Gastrocnemius medialis (tissue), 4 donors: ENCODE measurements around the gene GXYLT1. TPM values are rescaled to one million over a fixed set of nuclear protein-coding genes. Genes with fewer than 3 reads are reported as not detected.

Experiments used
- ATAC-seq, 2 donors: fragments of 150-250 bp; one replicate each; pipeline ENCODE4 v1.9.1; 2016
- DNase-seq, 2 donors: peaks; one replicate each; pipeline ENCODE4 v3.0.0-alpha.2; 2019
- H3K27ac ChIP-seq, 4 donors: fragments of 200-600 bp; sonication (generic); 1 replicate in 1 of 4; 2 replicates in 3 of 4; pipeline ENCODE4 v1.5.1; 2016 to 2018; ENCODE audit warnings: mild to moderate bottlenecking in 2 of 4, moderate library complexity in 1 of 4
- H3K27me3 ChIP-seq, 3 donors: fragments of 200-600 bp; sonication (generic) in 2 of 3; 1 replicate in 1 of 3; 2 replicates in 2 of 3; pipeline versions ENCODE4 v1.5.1 to v1.6.0; 2016 to 2019; ENCODE audit warnings: mild to moderate bottlenecking in 1 of 3, moderate library complexity in 1 of 3
- H3K36me3 ChIP-seq, 2 donors: fragments of 200-600 bp; sonication (generic) in 1 of 2; one replicate each; pipeline ENCODE4 v1.5.1; 2017 to 2018
- H3K4me1 ChIP-seq, 2 donors: fragments of 200-600 bp; sonication (generic) in 1 of 2; one replicate each; pipeline ENCODE4 v1.5.1; 2016 to 2017; ENCODE audit warnings: mild to moderate bottlenecking in 2 of 2
- H3K4me3 ChIP-seq, 4 donors: fragments of 200-600 bp; sonication (generic) in 3 of 4; 1 replicate in 1 of 4; 2 replicates in 3 of 4; pipeline ENCODE4 v1.5.1; 2016 to 2019; ENCODE audit warnings: mild to moderate bottlenecking in 2 of 4
- H3K9me3 ChIP-seq, 3 donors: fragments of 200-600 bp; sonication (generic) in 2 of 3; 1 replicate in 1 of 3; 2 replicates in 2 of 3; pipeline ENCODE4 v1.5.1; 2016 to 2019
- POLR2A ChIP-seq, 2 donors: fragments of 450-650 bp; IDR thresholded peaks; one replicate each; pipeline ENCODE4 v1.6.1; 2017; ENCODE audit warnings: antibody characterized with exemption in 2 of 2, mild to moderate bottlenecking in 2 of 2, moderate library complexity in 2 of 2
- in situ Hi-C, 4 donors: fragments of 200-750 bp; cut with MboI; loops; one replicate each; pipeline versions ENCODE4 v1.15.0 to v1.8.0; 2017; ENCODE audit warnings: low sequenced_read_pairs in 4 of 4
- intact Hi-C: fragments of 100-400 bp; cut with DNase I; formaldehyde crosslinking; loops from one replicate; pipeline ENCODE4 v1.15.1; 2023; ENCODE audit warnings: low total_unique reads
- total RNA-seq, 4 donors: library from RNA; depleted of rRNA; stranded (reverse); fragments of >200 nt; gene quantifications; one replicate each; pipeline versions ENCODE4 v1.1.0 to v1.2.3, GENCODE V29; 2016
- TF ChIP-seq, protein P1 (sequence below), 5 experiments: fragments of 450-650 bp in 3 of 5; fragments of 200-600 bp in 2 of 5; sonication (generic) in 2 of 5; IDR thresholded peaks in 4 of 5; conservative IDR thresholded peaks in 1 of 5; 1 replicate in 4 of 5; 2 replicates in 1 of 5; pipeline ENCODE4 v1.5.1; 2016 to 2019; ENCODE audit warnings: antibody characterized with exemption in 5 of 5, mild to moderate bottlenecking in 3 of 5, moderate library complexity in 3 of 5

Gene GXYLT1
- total RNA-seq, 4 donors from 2014 or later, result 4.4 to 5.5 (median 5.0) TPM

- intact Hi-C loops (loop anchor here (2.0 to 5.0 kb wide), 2 partner anchors 354 to 440 kb away; no protein-coding TSS in a partner anchor), in situ Hi-C loops (loop anchor here in 1 of 4 donors (5.0 kb wide), 1 partner anchor 199 kb away; the partner anchor contains the start of genes PPHLN1 and ZCRB1)
Measured at GRCh38 chr12:42128327-42128726, 16.3 kb downstream of the GXYLT1 start.

GRCh38 chr12:42126963-42127362 is 17.7 kb downstream of the GXYLT1 start:
- in situ Hi-C loops, result loop anchor here in 1 of 4 donors (5.0 kb wide), 1 partner anchor 200 kb away; the partner anchor contains the start of genes PPHLN1 and ZCRB1
- H3K27ac ChIP-seq, result no peak overlapping the region
- no peaks in the 10 kb centered on the region for H3K27me3 ChIP-seq
- DNase-seq (no peak), ATAC-seq (no peak)
- no peak overlapping the region for H3K4me3 ChIP-seq
- intact Hi-C loops, result loop anchor here (5.0 kb wide), 1 partner anchor 355 kb away; no protein-coding TSS in a partner anchor
- TF ChIP-seq POLR2A (IDR thresholded peaks at IDR 0.05), result no peak
- TF ChIP-seq, protein P1, sequence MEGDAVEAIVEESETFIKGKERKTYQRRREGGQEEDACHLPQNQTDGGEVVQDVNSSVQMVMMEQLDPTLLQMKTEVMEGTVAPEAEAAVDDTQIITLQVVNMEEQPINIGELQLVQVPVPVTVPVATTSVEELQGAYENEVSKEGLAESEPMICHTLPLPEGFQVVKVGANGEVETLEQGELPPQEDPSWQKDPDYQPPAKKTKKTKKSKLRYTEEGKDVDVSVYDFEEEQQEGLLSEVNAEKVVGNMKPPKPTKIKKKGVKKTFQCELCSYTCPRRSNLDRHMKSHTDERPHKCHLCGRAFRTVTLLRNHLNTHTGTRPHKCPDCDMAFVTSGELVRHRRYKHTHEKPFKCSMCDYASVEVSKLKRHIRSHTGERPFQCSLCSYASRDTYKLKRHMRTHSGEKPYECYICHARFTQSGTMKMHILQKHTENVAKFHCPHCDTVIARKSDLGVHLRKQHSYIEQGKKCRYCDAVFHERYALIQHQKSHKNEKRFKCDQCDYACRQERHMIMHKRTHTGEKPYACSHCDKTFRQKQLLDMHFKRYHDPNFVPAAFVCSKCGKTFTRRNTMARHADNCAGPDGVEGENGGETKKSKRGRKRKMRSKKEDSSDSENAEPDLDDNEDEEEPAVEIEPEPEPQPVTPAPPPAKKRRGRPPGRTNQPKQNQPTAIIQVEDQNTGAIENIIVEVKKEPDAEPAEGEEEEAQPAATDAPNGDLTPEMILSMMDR (IDR thresholded peaks at IDR 0.05 in 4 of 5, conservative IDR thresholded peaks at IDR 0.05 in 1 of 5), result no peak
- H3K36me3 ChIP-seq, result no peaks in the 10 kb centered on the region
- H3K9me3 ChIP-seq, result no peaks in the 10 kb centered on the region
- peaks cover 29 to 36% of the 10 kb centered on the region in 2 donors for H3K4me1 ChIP-seq

More at GRCh38 chr12:42128327-42128726, 16.3 kb downstream of the GXYLT1 start:
- Histone ChIP-seq H3K27me3 (no peaks in the 10 kb centered on the region), H3K36me3 (no peaks in the 10 kb centered on the region), H3K4me3 (no peak overlapping the region), H3K9me3 (no peaks in the 10 kb centered on the region), H3K27ac (no peak overlapping the region), H3K4me1 (peaks cover 22 to 26% of the 10 kb centered on the region in 2 donors)
- TF ChIP-seq POLR2A (IDR thresholded peaks at IDR 0.05), result no peak
- TF ChIP-seq, protein P1 (IDR thresholded peaks at IDR 0.05 in 4 of 5, conservative IDR thresholded peaks at IDR 0.05 in 1 of 5), result no peak
- ATAC-seq (no peak), DNase-seq (no peak)

DNA sequence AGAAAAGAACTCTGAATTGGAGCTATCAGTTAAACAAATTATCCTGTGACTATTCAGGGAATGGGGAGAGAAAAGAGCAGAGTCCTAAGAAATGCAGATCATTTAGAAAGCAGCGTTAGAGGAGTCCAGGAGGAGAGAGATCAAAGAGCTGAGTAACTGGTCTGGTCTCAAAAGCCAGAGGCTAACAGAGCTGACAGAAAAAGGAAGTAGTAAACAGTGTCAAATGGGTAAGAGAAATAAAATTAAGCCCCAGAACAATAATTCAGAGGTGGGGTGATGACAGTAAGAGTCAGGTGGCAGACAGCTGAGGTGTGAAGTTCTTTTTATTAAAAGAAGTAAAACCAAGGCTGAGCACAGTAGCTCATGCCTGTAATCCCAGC is 19.3 kb downstream of the GXYLT1 start:
- no peaks in the 10 kb centered on the region for H3K36me3 ChIP-seq
- intact Hi-C loops (loop anchor here (5.0 kb wide), 1 partner anchor 357 kb away; no protein-coding TSS in a partner anchor), in situ Hi-C loops (loop anchor here in 1 of 4 donors (5.0 kb wide), 1 partner anchor 202 kb away; the partner anchor contains the start of genes PPHLN1 and ZCRB1)
- no peaks in the 10 kb centered on the region for H3K27me3 ChIP-seq
- ATAC-seq (no peak), DNase-seq (no peak)
- no peak for TF ChIP-seq POLR2A (IDR thresholded peaks at IDR 0.05)
- TF ChIP-seq, protein P1 (IDR thresholded peaks at IDR 0.05 in 4 of 5, conservative IDR thresholded peaks at IDR 0.05 in 1 of 5), result no peak
- H3K4me3 ChIP-seq, result no peak overlapping the region
- no peak overlapping the region for H3K27ac ChIP-seq
- H3K9me3 ChIP-seq, result no peaks in the 10 kb centered on the region
- peaks cover 20 to 26% of the 10 kb centered on the region in 2 donors for H3K4me1 ChIP-seq

DNA sequence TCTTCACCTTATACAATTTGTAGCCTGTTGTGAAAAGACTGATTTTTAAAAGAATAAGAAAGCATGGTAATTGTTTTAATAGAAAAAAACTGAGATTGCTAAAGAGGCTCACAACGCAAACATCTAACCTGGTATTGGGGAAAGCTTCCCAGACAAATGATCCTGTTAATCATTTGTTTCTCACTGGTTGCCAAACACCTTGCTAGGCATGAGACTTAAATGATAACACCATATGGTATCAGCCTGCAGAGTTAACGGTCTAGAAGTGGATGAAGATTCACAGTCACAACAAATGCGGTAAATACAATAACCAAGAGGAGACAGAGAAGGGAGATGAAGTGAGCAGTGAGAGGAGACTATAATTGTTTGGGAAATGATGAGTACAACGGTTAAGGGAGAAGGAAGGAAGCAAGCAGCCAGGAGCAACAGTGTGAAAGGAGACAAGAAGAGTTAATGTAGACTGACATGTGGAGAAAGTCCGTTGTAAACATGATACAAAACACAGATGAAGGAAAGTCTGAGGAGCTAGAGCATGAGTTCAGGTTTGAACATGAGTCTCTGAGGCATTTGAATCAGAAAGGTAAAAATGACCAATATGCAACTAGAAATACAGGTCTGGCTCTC is 19.8 kb downstream of the GXYLT1 start:
- no peak overlapping the region for H3K27ac ChIP-seq
- no peak overlapping the region for H3K4me3 ChIP-seq
- intact Hi-C loops, result loop anchor here (5.0 kb wide), 1 partner anchor 357 kb away; no protein-coding TSS in a partner anchor
- in situ Hi-C loops, result loop anchor here in 1 of 4 donors (5.0 kb wide), 1 partner anchor 202 kb away; the partner anchor contains the start of genes PPHLN1 and ZCRB1
- no peak for TF ChIP-seq POLR2A (IDR thresholded peaks at IDR 0.05)
- TF ChIP-seq, protein P1 (IDR thresholded peaks at IDR 0.05 in 4 of 5, conservative IDR thresholded peaks at IDR 0.05 in 1 of 5), result no peak
- H3K4me1 ChIP-seq, result peaks cover 15 to 21% of the 10 kb centered on the region in 2 donors
- no peaks in the 10 kb centered on the region for H3K27me3 ChIP-seq
- H3K36me3 ChIP-seq, result no peaks in the 10 kb centered on the region
- DNase-seq, result no peak
- no peaks in the 10 kb centered on the region for H3K9me3 ChIP-seq
- ATAC-seq, result no peak
